HG03442 (cell line): ENCODE results near the gene MCC.
"Not testable (repeated sequence)": the region's sequence is repeated elsewhere in the genome, so short reads cannot be mapped to it uniquely, and the experiment has no call there.

Source experiments
- ATAC-seq: cut with Tn5 transposase; IDR thresholded peaks from one replicate; pipeline ENCODE4 v1.9.1; 2021; ENCODE audit warnings: mild to moderate bottlenecking, moderate library complexity; ENCODE audit not compliant: unreplicated experiment

MCC gene

GRCh38 chr5:113491022-113491421 is 2.8 kb upstream of the MCC start:
- no peak for ATAC-seq

- ATAC-seq = no peak
Observed at GRCh38 chr5:113490317-113490716, 2.1 kb upstream of the MCC start.

- ATAC-seq = peak; percentile 67
Observed at GRCh38 chr5:113489299-113489698, 1.0 kb upstream of the MCC start.

GRCh38 chr5:113488645-113489184 is 462 bp upstream of the MCC start:
- ATAC-seq = no peak

GRCh38 chr5:113487416-113487780 is 855 bp downstream of the MCC start:
- no peak for ATAC-seq

GRCh38 chr5:113480243-113480642 is 8.0 kb downstream of the MCC start:
- ATAC-seq = no peak

- no peak for ATAC-seq
Observed at GRCh38 chr5:113478691-113479090, 9.6 kb downstream of the MCC start.

GRCh38 chr5:113474100-113474728 is 14.0 kb downstream of the MCC start:
- no peak for ATAC-seq

GRCh38 chr5:113463032-113463431 is 25.2 kb downstream of the MCC start:
- ATAC-seq = no peak

- ATAC-seq = not testable (repeated sequence)
Observed at GRCh38 chr5:113457106-113457505, 31.1 kb downstream of the MCC start.

- ATAC-seq = no peak
Observed at GRCh38 chr5:113452941-113453340, 35.3 kb downstream of the MCC start.

GRCh38 chr5:113451797-113452196 is 36.5 kb downstream of the MCC start:
- ATAC-seq = no peak

- no peak for ATAC-seq
Observed at GRCh38 chr5:113450929-113451328, 37.3 kb downstream of the MCC start.

- ATAC-seq = no peak
Observed at GRCh38 chr5:113450462-113450861, 37.8 kb downstream of the MCC start.

GRCh38 chr5:113448252-113448651 is 40.0 kb downstream of the MCC start:
- no peak for ATAC-seq

- ATAC-seq = no peak
Observed at GRCh38 chr5:113447498-113448050, 40.7 kb downstream of the MCC start.

GRCh38 chr5:113446358-113446927 is 41.8 kb downstream of the MCC start:
- no peak for ATAC-seq

GRCh38 chr5:113437111-113437510 is 51.1 kb downstream of the MCC start:
- no peak for ATAC-seq

- ATAC-seq = no peak
Observed at GRCh38 chr5:113435575-113435974, 52.7 kb downstream of the MCC start.

- no peak for ATAC-seq
Observed at GRCh38 chr5:113434889-113435288, 53.4 kb downstream of the MCC start, which contains the start of gene TSSK1B. TSSK1B (minus strand) TSS chr5:113434989; CDS start chr5:113434839, 150 bp downstream.

- no peak for ATAC-seq
Observed at GRCh38 chr5:113433862-113434612, 54.2 kb downstream of the MCC start.

GRCh38 chr5:113433071-113433470 is 55.2 kb downstream of the MCC start:
- no peak for ATAC-seq
